HUES6 (cell line): ENCODE results near the gene SYTL2.
"Not testable (repeated sequence)": the region's sequence is repeated elsewhere in the genome, so short reads cannot be mapped to it uniquely, and the experiment has no call there.

Experiments used
- H3K27ac ChIP-seq: 2 replicates; pipeline ENCODE4 v1.7.0; 2013; ENCODE audit warnings: low read depth, mild to moderate bottlenecking, low read length, inconsistent platforms
- H3K27me3 ChIP-seq: 2 replicates; pipeline ENCODE4 v1.6.1; 2013; ENCODE audit warnings: low read length; ENCODE audit not compliant: control insufficient read depth, insufficient read depth
- H3K36me3 ChIP-seq: 2 replicates; pipeline ENCODE4 v1.6.1; 2013; ENCODE audit warnings: low read length; ENCODE audit not compliant: control insufficient read depth, insufficient read depth
- H3K4me1 ChIP-seq: 2 replicates; pipeline ENCODE4 v1.6.1; 2013; ENCODE audit warnings: low read length; ENCODE audit not compliant: control insufficient read depth, insufficient read depth
- H3K4me3 ChIP-seq: 2 replicates; pipeline ENCODE4 v1.5.1; 2013; ENCODE audit warnings: low read depth, low read length
- H3K9ac ChIP-seq: one replicate; pipeline ENCODE4 v1.6.1; 2013; ENCODE audit warnings: mild to moderate bottlenecking, low read length
- H3K9me3 ChIP-seq: 2 replicates; pipeline ENCODE4 v1.6.1; 2013; ENCODE audit warnings: low read depth, low read length; ENCODE audit not compliant: control insufficient read depth, insufficient read depth

The SYTL2 gene

GRCh38 chr11:85680897-85681296 is 130.0 kb downstream of the SYTL2 start:
- H3K27me3 ChIP-seq = no peaks in the 10 kb centered on the region
- H3K4me3 ChIP-seq = no peak overlapping the region
- no peaks in the 10 kb centered on the region for H3K9me3 ChIP-seq
- no peaks in the 10 kb centered on the region for H3K36me3 ChIP-seq
- no peak overlapping the region for H3K27ac ChIP-seq
- H3K4me1 ChIP-seq = peaks cover 7% of the 10 kb centered on the region; the same call in 1 of the 2 replicates
- H3K9ac ChIP-seq = no peak overlapping the region

DNA sequence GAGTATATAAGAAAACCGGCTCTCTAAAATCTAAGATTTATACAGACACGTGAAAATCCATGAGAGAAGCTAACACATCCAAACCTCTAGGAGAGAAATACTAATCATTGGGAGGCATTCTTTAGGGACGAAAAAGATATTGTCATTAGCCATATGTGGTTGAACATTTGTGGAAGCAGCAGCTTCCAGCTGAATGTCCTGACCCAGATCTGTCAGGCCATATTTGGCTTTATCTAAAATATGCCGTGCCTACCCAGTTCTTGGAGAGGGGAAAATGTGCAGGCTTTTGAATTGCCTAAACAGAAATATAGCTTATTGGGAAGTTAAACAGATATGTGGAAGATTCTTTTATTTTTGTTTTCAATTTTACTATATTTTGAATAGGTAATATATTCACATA is 131.4 kb downstream of the SYTL2 start:
- no peak overlapping the region for H3K4me3 ChIP-seq
- H3K9ac ChIP-seq = no peak overlapping the region
- H3K27me3 ChIP-seq = no peaks in the 10 kb centered on the region; the same call in 1 of the 2 replicates
- no peaks in the 10 kb centered on the region for H3K4me1 ChIP-seq
- no peak overlapping the region for H3K27ac ChIP-seq
- H3K9me3 ChIP-seq = no peaks in the 10 kb centered on the region
- H3K36me3 ChIP-seq = no peaks in the 10 kb centered on the region

DNA sequence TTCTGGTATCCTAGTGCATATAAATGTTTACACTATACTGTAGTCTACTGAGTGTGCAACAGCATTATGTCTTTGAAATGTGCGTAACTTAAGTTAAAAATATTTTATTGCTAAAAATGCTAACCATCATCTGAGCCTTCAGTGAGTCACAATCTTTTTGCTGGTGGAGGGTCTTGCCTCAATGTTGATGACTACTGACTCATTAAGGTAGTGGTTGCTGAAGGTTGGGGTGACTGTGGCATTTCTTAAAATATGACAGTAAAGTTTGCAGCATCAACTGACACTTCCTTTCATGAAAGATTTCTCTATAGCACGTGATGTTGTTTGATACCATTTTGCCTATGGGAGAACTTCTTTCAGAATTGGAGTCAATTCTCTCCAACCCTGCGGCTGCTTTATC is 137.5 kb downstream of the SYTL2 start:
- H3K9me3 ChIP-seq = peaks cover 28% of the 10 kb centered on the region
- no peaks in the 10 kb centered on the region for H3K4me1 ChIP-seq
- no peaks in the 10 kb centered on the region for H3K36me3 ChIP-seq
- no peak overlapping the region for H3K9ac ChIP-seq
- H3K27me3 ChIP-seq = peaks cover 8% of the 10 kb centered on the region; the same call in 1 of the 2 replicates
- no peak overlapping the region for H3K27ac ChIP-seq
- no peak overlapping the region for H3K4me3 ChIP-seq

DNA sequence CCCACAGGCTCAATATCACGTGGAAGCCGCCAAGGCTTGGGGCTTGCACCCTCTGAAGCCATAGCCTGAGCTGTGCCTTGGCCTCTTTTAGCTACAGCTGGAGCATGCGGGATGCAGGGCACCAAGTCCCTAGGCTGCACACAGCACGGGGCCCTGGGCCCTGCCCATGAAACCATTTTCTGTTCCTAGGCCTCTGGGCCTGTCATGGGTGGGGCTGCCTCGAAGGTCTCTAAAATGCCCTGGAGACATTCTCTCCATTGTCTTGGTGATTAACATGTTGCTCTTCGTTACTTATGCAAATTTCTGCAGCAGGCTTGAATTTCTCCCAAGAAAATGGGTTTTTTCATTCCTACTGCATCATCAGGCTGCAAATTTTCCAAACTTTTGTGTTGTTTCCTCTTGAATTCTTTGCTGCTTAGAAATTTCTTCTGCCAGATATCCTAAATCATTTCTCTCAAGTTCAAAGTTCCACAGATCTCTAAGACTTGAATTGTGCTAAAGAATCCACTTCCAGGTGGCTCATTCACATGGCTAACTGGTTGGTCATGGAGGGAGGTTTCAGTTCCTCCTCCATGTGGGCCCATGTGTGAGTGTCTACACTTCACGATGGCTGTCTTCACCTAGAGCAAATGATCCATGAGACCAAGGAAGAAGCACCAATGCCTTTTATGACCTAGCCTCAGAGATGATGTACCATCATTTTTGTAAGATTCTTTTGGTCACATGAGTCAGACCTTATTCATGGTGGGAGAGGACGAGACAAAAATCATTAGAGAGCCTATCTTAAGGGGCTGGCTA is 138.6 kb downstream of the SYTL2 start:
- H3K9me3 ChIP-seq = peaks cover 28% of the 10 kb centered on the region
- peaks cover 8% of the 10 kb centered on the region; the same call in 1 of the 2 replicates for H3K27me3 ChIP-seq
- no peak overlapping the region for H3K4me3 ChIP-seq

DNA sequence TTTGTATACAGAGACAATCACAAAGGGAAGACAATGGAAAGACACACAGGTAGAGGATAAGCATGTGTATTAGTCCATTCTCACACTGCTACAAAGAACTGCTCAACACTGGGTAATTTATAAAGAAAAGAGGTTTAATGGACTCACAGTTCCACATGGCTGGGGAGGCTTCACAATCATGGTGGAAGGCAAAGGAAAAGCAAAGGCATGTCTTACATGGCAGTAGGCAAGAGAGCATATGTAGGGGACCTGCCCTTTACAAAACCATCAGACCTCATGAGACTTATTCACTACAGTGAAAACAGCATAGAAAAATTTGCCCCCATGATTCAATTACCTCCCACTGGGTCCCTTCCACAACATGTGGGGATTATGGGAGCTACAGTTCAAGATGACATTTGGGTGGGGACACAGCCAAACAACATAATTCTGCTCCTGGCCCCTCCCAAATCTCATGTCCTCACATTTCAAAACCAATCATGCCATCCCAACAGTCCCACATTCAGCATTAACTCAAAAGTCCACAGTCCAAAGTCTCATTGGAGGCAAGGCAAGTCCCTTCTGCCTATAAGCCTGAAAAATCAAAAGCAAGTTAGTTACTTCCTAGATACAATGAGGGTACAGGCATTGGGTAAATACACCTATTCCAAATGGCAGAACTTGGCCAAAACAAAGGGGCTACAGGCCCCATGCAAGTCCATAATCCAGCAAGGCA is 139.8 kb downstream of the SYTL2 start:
- H3K27ac ChIP-seq, H3K4me1 ChIP-seq, H3K9ac ChIP-seq, H3K27me3 ChIP-seq, H3K36me3 ChIP-seq, H3K4me3 ChIP-seq: not testable (repeated sequence)
- peaks cover 28% of the 10 kb centered on the region for H3K9me3 ChIP-seq

More for the DNA sequence above, 138.6 kb downstream of the SYTL2 start:
- Histone ChIP-seq H3K9ac (no peak overlapping the region), H3K27ac (no peak overlapping the region), H3K36me3 (no peaks in the 10 kb centered on the region), H3K4me1 (no peaks in the 10 kb centered on the region)

- H3K4me1 ChIP-seq = peaks cover 7% of the 10 kb centered on the region
- H3K9me3 ChIP-seq = peaks cover 21% of the 10 kb centered on the region
- H3K27me3 ChIP-seq = no peaks in the 10 kb centered on the region
- no peak overlapping the region for H3K9ac ChIP-seq
- no peak overlapping the region for H3K4me3 ChIP-seq
- H3K27ac ChIP-seq = no peak overlapping the region
- H3K36me3 ChIP-seq = peaks cover 8% of the 10 kb centered on the region
Measured at GRCh38 chr11:85668157-85668556, 142.8 kb downstream of the SYTL2 start.

GRCh38 chr11:85666687-85667086 is 144.3 kb downstream of the SYTL2 start:
- peaks cover 7% of the 10 kb centered on the region for H3K4me1 ChIP-seq
- H3K9me3 ChIP-seq = peaks cover 12% of the 10 kb centered on the region
- no peak overlapping the region for H3K4me3 ChIP-seq
- no peak overlapping the region for H3K9ac ChIP-seq
- peaks cover 20% of the 10 kb centered on the region for H3K36me3 ChIP-seq
- H3K27ac ChIP-seq = no peak overlapping the region
- H3K27me3 ChIP-seq = no peaks in the 10 kb centered on the region

DNA sequence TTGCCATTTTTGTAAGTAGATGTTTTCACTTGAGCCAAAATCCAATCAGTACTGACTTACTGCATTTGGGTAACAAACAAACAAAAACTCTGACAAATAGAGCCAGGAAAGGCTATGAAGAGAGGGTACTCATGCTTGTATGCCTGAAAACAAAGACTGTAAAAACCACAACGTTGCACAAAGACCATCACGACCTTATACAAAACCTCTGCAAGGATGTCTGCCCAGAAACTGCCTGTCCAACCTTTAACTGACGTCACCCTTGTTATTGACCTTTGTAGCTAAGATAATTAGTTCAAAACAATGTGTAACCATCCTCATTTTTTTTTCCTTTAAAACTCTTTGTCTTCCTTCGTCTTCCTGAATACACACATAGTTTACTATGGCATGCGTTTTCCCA is 145.2 kb downstream of the SYTL2 start:
- Histone ChIP-seq H3K27ac (no peak overlapping the region), H3K4me3 (no peak overlapping the region), H3K9ac (no peak overlapping the region)

GRCh38 chr11:85664615-85665481 is 146.1 kb downstream of the SYTL2 start, which contains the start of gene CREBZF:
Gene CREBZF, minus strand, starts transcription at chr11:85665129. Its CDS starts 254 bp downstream, at chr11:85664875.
- Histone ChIP-seq H3K27me3 (no peaks in the 10 kb centered on the region), H3K4me3 (peak within 1 kb of the TSS; percentile 93)

More for the DNA sequence above, 145.2 kb downstream of the SYTL2 start:
- Histone ChIP-seq H3K9me3 (peaks cover 3% of the 10 kb centered on the region; the same call in 1 of the 2 replicates), H3K36me3 (peaks cover 28% of the 10 kb centered on the region), H3K27me3 (no peaks in the 10 kb centered on the region), H3K4me1 (peaks cover 14% of the 10 kb centered on the region)

GRCh38 chr11:85663753-85664614 is 147.0 kb downstream of the SYTL2 start:
- Histone ChIP-seq H3K4me3 (peak overlapping the region; percentile 93), H3K4me1 (peaks cover 14% of the 10 kb centered on the region), H3K9me3 (no peaks in the 10 kb centered on the region), H3K36me3 (peaks cover 46% of the 10 kb centered on the region), H3K9ac (peak overlapping the region; percentile 94), H3K27me3 (no peaks in the 10 kb centered on the region), H3K27ac (peak overlapping the region; percentile 98)

More at GRCh38 chr11:85664615-85665481, 146.1 kb downstream of the SYTL2 start, which contains the start of gene CREBZF:
- Histone ChIP-seq H3K27ac (peak within 1 kb of the TSS; percentile 98), H3K9ac (peak within 1 kb of the TSS; percentile 94), H3K4me1 (peaks cover 14% of the 10 kb centered on the region), H3K36me3 (peaks cover 37% of the 10 kb centered on the region), H3K9me3 (no peaks in the 10 kb centered on the region)
